ENCODE results near the gene MEGF11.
A peak's percentile ranks its signal among the peaks of the same experiment; 100 is the strongest.

Gene MEGF11

GRCh38 chr15:65918357-65918920 is 335.1 kb downstream of the MEGF11 start:
- no peak for DNase-seq (ENCODE audit: low read depth in 2 of 2)

GRCh38 chr15:65917936-65918335 is 335.6 kb downstream of the MEGF11 start:
- DNase-seq (ENCODE audit: low read depth in 2 of 2): no peak

GRCh38 chr15:65917407-65917756 is 336.2 kb downstream of the MEGF11 start:
- DNase-seq (ENCODE audit: low read depth in 2 of 2): no peak

DNA sequence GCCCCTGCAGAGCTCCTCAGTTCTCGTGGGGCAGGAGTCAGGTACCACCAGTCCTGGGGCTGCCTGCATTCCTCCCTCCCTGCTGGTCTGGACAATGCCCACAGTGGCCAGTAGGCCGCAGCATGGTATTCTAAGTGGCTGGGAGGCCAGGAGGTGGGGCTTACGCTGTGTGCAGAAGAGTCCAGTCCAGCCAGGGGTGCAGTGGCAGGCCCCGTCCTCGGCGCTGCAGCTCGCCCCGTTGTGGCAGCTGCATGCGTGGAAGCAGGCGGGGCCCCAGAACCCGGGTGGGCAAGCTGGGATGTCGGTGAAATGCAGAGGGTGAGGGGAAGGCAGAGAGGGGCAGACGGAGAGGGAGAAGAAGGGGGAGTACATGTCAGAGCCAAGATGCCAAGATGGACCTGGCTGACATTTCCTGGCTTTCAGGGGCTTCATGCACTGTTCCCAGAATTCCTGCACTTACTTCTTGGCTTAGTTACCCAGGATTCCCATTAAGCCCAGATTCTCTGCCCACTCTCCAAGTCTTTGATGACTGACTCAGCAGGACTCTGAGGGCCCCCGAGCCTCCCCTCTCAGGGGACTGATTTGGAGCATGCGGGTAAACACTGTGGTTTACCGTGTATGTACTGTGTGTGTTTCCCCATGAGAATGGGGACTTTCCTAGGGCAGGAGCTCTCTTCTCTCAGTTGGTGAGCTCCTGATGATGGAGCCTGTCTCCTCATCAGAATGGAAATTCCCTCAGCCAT is 336.7 kb downstream of the MEGF11 start:
- DNase-seq (ENCODE audit: low read depth in 2 of 2): peak; percentile 9 to 20

GRCh38 chr15:65916041-65916663 is 337.4 kb downstream of the MEGF11 start:
- no peak for DNase-seq (ENCODE audit: low read depth in 2 of 2)

GRCh38 chr15:65914981-65915925 is 338.3 kb downstream of the MEGF11 start:
- no peak for DNase-seq (ENCODE audit: low read depth in 2 of 2)

DNA sequence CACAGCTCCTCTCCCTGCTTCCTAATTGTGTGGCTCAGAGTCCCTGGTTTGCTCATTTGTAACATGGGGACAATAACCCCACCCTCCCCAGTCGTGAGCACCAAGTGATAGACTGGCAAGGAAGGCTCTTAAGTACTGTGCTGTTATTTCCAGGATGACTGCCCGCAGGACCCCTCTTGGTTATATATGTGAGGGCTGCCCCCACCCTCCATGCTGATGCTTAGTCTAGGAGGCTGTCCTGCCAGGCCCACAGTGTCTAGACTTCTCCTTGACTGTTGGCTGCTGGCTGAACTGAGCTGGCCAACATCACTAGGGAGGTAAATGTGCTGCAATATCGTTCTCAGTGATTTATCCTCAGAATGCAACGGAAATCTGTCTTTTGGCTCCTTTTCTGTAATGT is 339.2 kb downstream of the MEGF11 start:
- no peak for DNase-seq (ENCODE audit: low read depth in 2 of 2)

- DNase-seq (ENCODE audit: low read depth in 2 of 2): no peak
Measured at GRCh38 chr15:65913631-65914199, 339.8 kb downstream of the MEGF11 start.

DNA sequence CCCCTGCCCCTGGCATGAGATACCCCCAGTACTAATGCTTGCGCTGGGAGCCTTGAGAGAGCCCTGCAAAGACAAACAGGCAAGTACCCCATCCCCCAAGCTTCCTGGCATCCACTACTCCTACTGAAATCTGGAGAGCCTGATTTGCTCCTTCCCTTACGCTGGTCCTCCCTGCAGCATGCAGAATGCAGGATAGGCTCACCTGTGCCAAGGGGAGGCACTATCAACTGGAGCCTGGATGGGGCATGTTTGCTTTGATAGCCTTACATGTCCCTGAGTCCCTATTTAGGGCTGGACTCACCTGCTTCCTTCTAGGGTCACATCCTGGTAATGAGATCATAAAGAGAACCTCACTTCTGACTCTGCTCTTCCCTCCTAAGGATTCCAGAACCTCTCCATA is 341.3 kb downstream of the MEGF11 start:
- no peak for DNase-seq (ENCODE audit: low read depth in 2 of 2)

GRCh38 chr15:65910341-65910740 is 343.2 kb downstream of the MEGF11 start:
- no peak for DNase-seq (ENCODE audit: low read depth in 2 of 2)

DNA sequence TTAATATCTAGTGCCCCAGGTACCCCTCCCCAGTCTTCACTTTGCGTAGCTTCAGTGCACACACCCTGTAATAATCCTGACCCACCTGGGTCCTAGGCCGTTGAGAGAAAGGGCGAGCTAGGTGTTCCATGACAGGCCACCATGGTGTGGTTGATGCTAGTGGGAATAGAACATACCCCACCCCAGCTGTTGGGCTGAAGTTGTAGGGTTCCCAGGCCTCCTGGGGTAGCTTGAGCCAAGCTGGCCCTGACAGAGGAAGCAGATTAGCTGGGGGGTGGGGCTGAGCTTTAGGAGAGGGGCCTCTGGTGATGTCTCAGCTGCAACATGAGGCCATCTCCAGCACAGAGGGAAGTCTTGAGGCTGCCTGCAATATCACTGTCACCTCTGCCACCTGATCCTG is 343.7 kb downstream of the MEGF11 start:
- DNase-seq (ENCODE audit: low read depth in 2 of 2): no peak

- DNase-seq (ENCODE audit: low read depth in 2 of 2): no peak
Measured at GRCh38 chr15:65908876-65909275, 344.7 kb downstream of the MEGF11 start.

DNA sequence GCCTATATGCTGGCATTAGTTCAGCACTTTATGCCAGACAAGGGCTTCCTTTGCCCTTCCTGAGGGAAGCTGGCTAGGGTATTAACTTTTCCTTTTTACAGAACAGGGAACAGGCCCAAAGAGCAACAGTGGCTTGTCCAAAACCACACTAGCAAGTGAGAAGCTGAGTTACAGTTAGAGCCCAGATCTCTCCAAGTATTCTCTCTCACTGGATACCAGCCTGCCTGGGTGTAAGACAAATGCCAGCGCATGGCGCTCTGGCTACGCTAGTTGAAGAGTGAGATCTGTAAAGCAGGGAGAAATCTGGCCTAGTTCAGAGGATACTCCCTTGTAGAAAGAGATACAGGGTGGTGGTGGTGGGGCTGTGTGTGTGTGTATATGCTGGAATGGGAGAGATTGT is 345.9 kb downstream of the MEGF11 start:
- DNase-seq (ENCODE audit: low read depth in 2 of 2): no peak

- DNase-seq (ENCODE audit: low read depth in 2 of 2): no peak
Measured at GRCh38 chr15:65906396-65906795, 347.2 kb downstream of the MEGF11 start.

- DNase-seq (ENCODE audit: low read depth in 2 of 2): no peak
Measured at GRCh38 chr15:65904301-65904700, 349.2 kb downstream of the MEGF11 start.

DNA sequence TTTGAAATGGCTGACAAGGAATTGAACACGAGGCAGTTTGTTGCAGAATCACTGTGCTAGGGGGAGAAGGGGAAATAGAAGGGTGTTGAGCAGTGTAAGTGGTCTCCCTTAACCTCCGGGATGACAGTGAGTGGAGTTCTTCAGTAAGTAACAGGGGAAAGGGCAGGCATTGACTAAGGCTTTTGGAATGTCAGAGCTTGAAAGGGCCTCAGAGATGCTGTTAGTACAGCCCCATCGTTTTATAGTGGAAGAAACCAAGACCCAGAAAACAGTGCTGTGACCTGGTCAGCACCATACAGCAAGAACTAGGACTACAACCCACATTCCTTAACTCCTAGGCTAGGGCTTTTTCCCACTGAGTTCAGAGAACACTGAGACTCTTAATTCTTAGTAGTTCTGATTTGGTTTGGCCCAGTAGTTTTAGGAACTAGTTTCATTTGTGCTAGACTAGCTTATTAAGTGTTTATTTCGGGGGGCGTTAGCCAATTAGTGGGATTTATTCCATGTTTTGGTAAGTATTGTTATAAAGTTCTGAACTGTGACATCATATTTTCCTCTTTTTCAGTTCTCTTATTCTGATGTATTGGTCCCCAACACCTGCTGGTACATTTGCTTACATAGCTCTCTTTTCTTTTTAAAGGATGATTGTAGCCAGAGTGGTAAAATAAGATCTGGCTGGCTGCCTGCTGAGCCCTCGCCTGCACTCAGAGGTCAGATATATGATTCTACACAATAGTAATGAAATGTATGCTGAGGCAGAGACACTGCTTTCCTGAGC is 350.1 kb downstream of the MEGF11 start:
- no peak for DNase-seq (ENCODE audit: low read depth in 2 of 2)

DNA sequence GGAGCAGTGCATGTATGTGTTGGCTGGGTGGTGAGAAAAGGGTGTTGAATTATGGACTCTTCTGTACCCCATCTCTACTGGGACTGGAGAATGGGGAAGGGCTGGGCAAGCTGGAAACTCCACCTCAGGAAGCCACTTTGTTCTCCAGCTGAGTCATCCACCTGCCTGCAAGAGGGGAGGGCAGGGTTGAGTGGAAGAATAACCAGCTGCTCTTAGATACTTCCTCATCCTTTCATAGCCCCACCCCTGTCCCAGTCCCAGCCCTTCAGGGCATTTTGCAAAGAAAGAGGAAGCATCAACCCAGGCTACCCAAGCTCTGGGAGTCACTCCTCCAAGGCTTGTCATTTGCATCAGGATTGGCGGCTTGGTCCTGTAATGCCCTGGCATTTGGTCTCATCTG is 351.2 kb downstream of the MEGF11 start:
- DNase-seq (ENCODE audit: low read depth in 2 of 2): no peak

- no peak for DNase-seq (ENCODE audit: low read depth in 2 of 2)
Measured at GRCh38 chr15:65901836-65902235, 351.7 kb downstream of the MEGF11 start.

- no peak for DNase-seq (ENCODE audit: low read depth in 2 of 2)
Measured at GRCh38 chr15:65901336-65901735, 352.2 kb downstream of the MEGF11 start.

GRCh38 chr15:65900488-65900887 is 353.1 kb downstream of the MEGF11 start:
- DNase-seq (ENCODE audit: low read depth in 2 of 2): no peak

- no peak for DNase-seq (ENCODE audit: low read depth in 2 of 2)
Measured at GRCh38 chr15:65896236-65896635, 357.3 kb downstream of the MEGF11 start.

Data from fibroblast of skin of left biceps (primary cell).